OCI-LY1 (cell line): ENCODE results near the gene CTNNA2.

Source experiments
- EZH2 ChIP-seq: fragments of 200-600 bp; sonication (generic), shearing (Covaris generic); IDR thresholded peaks from 2 replicates; pipeline ENCODE4 v1.8.0; 2017; ENCODE audit warnings: borderline replicate concordance, mixed run types, mild to moderate bottlenecking, antibody characterized with exemption, low read length, moderate library complexity, mixed read lengths
- TF ChIP-seq, protein P1 (sequence below): fragments of 200-600 bp; sonication (generic), shearing (Covaris generic); IDR thresholded peaks from 2 replicates; pipeline ENCODE4 v1.5.1; 2017; ENCODE audit warnings: mild to moderate bottlenecking, antibody characterized with exemption, low read length, moderate library complexity, mixed read lengths

DNA sequence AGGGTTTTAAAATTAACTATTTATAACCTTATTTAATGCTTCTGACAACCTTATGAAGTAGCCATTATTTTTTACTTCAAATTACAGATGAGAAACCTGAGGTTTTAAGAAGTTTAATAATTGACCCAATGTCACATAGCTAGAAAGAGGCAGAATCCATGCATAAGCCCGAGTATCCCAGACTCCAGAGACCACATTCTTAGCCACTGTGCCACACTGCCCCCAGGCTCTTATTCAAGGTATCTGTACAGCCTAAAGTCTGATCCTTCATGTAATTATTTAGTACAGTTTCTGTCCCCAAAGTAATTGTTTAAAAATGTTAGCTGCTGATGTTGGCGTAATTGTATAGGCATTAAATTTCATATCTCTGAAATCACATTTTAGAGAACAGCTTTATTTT is 916.4 kb downstream of the CTNNA2 start:
- TF ChIP-seq EZH2, result no peak
- TF ChIP-seq, protein P1, sequence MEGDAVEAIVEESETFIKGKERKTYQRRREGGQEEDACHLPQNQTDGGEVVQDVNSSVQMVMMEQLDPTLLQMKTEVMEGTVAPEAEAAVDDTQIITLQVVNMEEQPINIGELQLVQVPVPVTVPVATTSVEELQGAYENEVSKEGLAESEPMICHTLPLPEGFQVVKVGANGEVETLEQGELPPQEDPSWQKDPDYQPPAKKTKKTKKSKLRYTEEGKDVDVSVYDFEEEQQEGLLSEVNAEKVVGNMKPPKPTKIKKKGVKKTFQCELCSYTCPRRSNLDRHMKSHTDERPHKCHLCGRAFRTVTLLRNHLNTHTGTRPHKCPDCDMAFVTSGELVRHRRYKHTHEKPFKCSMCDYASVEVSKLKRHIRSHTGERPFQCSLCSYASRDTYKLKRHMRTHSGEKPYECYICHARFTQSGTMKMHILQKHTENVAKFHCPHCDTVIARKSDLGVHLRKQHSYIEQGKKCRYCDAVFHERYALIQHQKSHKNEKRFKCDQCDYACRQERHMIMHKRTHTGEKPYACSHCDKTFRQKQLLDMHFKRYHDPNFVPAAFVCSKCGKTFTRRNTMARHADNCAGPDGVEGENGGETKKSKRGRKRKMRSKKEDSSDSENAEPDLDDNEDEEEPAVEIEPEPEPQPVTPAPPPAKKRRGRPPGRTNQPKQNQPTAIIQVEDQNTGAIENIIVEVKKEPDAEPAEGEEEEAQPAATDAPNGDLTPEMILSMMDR, result no peak
